ENCODE results near the gene NOL4L. TPM values are rescaled to one million over a fixed set of nuclear protein-coding genes. Genes with fewer than 3 reads are reported as not detected.

Gene NOL4L
- total RNA-seq, 2 experiments from 2014 or later = 24.8 to 29.2 TPM

DNA sequence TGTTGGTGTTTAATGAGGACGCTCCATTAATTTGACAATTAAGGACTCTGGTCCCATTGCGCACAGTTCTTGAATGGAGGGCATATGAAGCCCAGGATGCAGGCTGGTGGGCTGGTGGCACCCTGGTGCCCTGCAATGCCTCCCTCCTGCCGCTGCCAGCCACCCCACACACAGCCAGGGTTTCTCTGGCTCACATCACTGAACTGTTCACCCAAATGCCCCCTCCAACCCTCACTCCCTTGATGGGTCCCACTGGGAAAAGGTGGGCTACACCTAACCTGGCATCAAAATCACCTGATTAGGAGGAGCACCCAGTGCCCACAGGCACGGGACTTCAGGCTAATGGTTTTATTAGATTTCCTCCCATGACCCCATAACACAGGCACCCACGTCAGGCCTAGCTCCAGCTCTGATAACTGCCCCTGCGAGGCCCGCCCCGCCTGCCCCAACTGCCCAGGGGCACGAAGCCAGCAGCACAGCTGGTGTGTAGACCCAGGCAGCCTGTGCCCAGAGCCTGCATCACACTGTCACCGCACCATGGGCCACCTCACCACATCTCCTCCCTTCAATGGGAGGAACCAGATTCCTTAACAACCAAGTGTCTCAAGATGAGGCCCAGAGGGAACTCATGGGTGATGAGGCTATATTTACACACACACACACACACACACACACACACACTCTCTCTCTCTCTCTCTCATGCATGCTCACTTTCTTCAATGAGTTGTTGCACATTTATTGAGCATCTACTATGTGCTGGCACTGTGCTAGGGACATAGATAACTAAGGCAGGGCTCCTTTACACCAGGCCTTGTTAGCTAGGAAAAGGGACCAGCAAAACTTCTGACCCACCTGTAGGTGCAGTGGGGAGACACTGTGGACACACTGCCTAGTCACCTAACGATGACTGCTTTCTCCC, 107.3 kb downstream of the NOL4L start:
- intact Hi-C loops (cut with micrococcal nuclease) = no loop called here
- no peaks in the 10 kb centered on the region for H3K9me3 Mint-ChIP-seq
- H3K36me3 Mint-ChIP-seq (ENCODE audit: low read depth) = peaks cover 2% of the 10 kb centered on the region
- H3K27ac Mint-ChIP-seq = no peak overlapping the region
- CTCF ChIA-PET = interaction anchor here (0.6 to 0.7 kb wide), 2 partner anchors 196 to 300 kb away, joined by 3 to 4 read pairs; partner anchors contain the start of gene C20orf203
- no peak for DNase-seq
- no peaks in the 10 kb centered on the region for H3K27me3 Mint-ChIP-seq (ENCODE audit: low read depth)
- no peak overlapping the region for H3K4me3 Mint-ChIP-seq
- H3K4me1 Mint-ChIP-seq (ENCODE audit: low read depth) = peaks cover 56% of the 10 kb centered on the region

GRCh38 chr20:32476684-32477593, 108.2 kb downstream of the NOL4L start:
- Mint-ChIP-seq H3K4me1 (ENCODE audit: low read depth) (peaks cover 53% of the 10 kb centered on the region), H3K27me3 (ENCODE audit: low read depth) (no peaks in the 10 kb centered on the region), H3K4me3 (no peak overlapping the region), H3K27ac (peak overlapping the region; percentile 75), H3K36me3 (ENCODE audit: low read depth) (peaks cover 2% of the 10 kb centered on the region), H3K9me3 (no peaks in the 10 kb centered on the region)
- DNase-seq = no peak
- intact Hi-C loops (cut with micrococcal nuclease) = no loop called here
- CTCF ChIA-PET = interaction anchor here (0.6 kb wide), 1 partner anchor 301 kb away, joined by 4 read pairs; no protein-coding TSS in a partner anchor

DNA sequence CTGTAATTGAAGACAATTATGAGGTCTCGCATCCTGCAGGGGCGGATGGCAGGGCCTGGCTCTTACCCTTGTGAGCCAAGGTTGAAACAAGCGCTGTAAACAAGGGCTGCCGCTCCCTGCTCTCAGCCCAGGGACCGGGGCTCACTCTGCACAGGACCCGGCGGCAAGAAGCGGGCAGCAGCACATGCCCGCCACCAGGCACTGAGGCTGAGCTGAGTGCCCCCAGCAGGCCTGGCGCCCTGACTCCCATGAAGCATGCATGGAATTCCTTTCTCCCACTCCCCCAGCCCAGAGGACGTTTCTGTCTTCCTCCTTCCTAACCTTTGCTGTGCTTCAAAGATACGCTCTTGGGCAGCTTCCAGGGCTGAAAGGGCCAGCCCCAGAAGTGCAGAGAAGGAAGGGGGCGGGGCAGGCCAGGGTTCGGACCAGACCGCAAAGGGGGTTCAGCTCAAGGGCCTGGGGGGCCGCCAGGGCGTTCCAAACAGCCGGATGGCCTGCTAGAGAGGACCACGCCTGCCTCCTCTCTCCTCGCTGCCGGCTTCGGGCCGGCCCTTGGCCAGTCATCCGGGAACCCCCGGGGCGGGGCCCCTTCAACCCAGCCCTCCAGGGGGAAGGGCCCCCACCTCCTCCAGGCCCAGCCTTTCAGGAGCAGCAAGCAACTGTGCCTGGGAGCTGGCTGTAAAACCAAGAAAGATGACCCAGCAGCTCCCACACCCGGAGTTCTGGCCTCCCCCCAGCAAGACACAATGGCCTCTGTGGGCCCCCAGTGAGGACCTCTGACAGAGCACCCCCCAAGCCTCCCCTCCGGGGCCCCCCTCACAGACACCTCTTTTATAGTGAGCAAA, 109.9 kb downstream of the NOL4L start:
- CTCF ChIA-PET = interaction anchor here (1.1 kb wide), 1 partner anchor 11 kb away, joined by 3 read pairs; no protein-coding TSS in a partner anchor
- Mint-ChIP-seq H3K36me3 (ENCODE audit: low read depth) (peaks cover 2% of the 10 kb centered on the region), H3K27me3 (ENCODE audit: low read depth) (no peaks in the 10 kb centered on the region), H3K27ac (peak overlapping the region; percentile 75), H3K4me1 (ENCODE audit: low read depth) (peaks cover 46% of the 10 kb centered on the region), H3K9me3 (no peaks in the 10 kb centered on the region), H3K4me3 (no peak overlapping the region)
- DNase-seq = no peak
- intact Hi-C loops (cut with micrococcal nuclease) = no loop called here

GRCh38 chr20:32474717-32474966, 110.5 kb downstream of the NOL4L start:
- intact Hi-C loops (cut with micrococcal nuclease) = no loop called here
- no peaks in the 10 kb centered on the region for H3K27me3 Mint-ChIP-seq (ENCODE audit: low read depth)
- CTCF ChIA-PET = no interaction called here
- no peak overlapping the region for H3K27ac Mint-ChIP-seq
- H3K4me1 Mint-ChIP-seq (ENCODE audit: low read depth) = peaks cover 43% of the 10 kb centered on the region
- H3K9me3 Mint-ChIP-seq = no peaks in the 10 kb centered on the region
- no peak overlapping the region for H3K4me3 Mint-ChIP-seq
- DNase-seq = no peak
- peaks cover 2% of the 10 kb centered on the region for H3K36me3 Mint-ChIP-seq (ENCODE audit: low read depth)

- DNase-seq = no peak
- Mint-ChIP-seq H3K4me1 (ENCODE audit: low read depth) (peaks cover 39% of the 10 kb centered on the region), H3K4me3 (no peak overlapping the region), H3K27ac (no peak overlapping the region), H3K36me3 (ENCODE audit: low read depth) (peaks cover 2% of the 10 kb centered on the region), H3K9me3 (no peaks in the 10 kb centered on the region), H3K27me3 (ENCODE audit: low read depth) (no peaks in the 10 kb centered on the region)
- CTCF ChIA-PET = no interaction called here
- intact Hi-C loops (cut with micrococcal nuclease) = no loop called here
Observed at GRCh38 chr20:32474009-32474716, 111.0 kb downstream of the NOL4L start.

- CTCF ChIA-PET = interaction anchor here (0.6 kb wide), 1 partner anchor 234 kb away, joined by 4 read pairs; no protein-coding TSS in a partner anchor
- Mint-ChIP-seq H3K27me3 (ENCODE audit: low read depth) (no peaks in the 10 kb centered on the region), H3K4me3 (no peak overlapping the region), H3K36me3 (ENCODE audit: low read depth) (peaks cover 2% of the 10 kb centered on the region), H3K4me1 (ENCODE audit: low read depth) (peaks cover 36% of the 10 kb centered on the region), H3K9me3 (no peaks in the 10 kb centered on the region), H3K27ac (no peak overlapping the region)
- no peak for DNase-seq
- intact Hi-C loops (cut with micrococcal nuclease) = no loop called here
Observed at GRCh38 chr20:32473231-32474008, 111.7 kb downstream of the NOL4L start.

DNA sequence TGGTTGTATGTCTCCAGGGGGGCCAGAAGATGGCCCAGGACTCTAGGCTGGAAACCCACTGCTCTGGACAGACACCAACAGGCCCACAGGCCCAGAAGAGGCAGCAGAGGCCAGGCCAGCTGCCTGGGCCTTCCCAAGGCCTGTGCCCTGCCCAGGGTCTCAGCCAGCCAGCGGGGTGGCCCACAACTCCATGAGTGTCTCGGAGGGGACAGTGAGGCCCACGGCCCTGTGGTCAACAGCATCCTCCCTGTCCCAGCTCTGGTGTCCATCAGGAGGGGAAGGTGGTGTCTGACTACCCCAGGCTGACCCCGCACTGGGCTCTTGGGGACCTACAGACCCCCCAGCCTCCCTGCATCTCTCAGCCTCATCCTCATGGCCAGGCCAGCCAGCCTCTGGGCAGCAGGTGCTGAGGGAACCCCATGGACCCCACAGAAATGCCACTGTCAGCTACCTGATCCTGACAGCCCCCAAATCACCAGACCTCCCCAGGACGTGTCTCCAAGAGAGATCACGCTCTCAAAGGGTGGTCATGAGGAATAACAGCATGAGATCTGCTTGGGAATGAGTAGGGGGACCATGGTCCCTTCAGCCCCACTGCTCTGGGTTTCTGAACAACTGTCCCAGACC, 112.4 kb downstream of the NOL4L start:
- H3K27me3 Mint-ChIP-seq (ENCODE audit: low read depth) = no peaks in the 10 kb centered on the region
- no peak overlapping the region for H3K27ac Mint-ChIP-seq
- peaks cover 2% of the 10 kb centered on the region for H3K36me3 Mint-ChIP-seq (ENCODE audit: low read depth)
- H3K4me1 Mint-ChIP-seq (ENCODE audit: low read depth) = peaks cover 30% of the 10 kb centered on the region
- DNase-seq = no peak
- intact Hi-C loops (cut with micrococcal nuclease) = no loop called here
- no peak overlapping the region for H3K4me3 Mint-ChIP-seq
- CTCF ChIA-PET = interaction anchor here (0.6 kb wide), 1 partner anchor 233 kb away, joined by 4 read pairs; no protein-coding TSS in a partner anchor
- no peaks in the 10 kb centered on the region for H3K9me3 Mint-ChIP-seq

DNA sequence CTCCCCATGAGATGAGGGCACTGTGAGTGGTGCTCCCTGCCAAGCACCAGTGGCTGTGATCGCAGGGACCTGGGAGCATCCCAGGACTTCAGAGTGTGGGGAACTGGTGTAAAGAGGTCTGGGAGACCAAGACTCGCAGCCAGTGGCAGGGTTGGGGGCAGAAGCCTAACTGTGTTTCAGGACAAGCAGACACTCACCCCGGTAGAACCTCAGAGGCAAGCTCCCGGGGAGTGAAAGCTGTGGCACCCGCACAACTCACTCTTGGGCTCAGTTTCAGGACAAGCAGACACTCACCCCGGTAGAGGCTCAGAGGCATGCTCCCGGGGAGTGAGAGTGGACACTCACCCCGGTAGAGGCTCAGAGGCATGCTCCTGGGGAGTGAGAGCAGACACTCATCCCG, 114.2 kb downstream of the NOL4L start:
- no peak for DNase-seq
- H3K4me1 Mint-ChIP-seq (ENCODE audit: low read depth) = peaks cover 12% of the 10 kb centered on the region
- H3K9me3 Mint-ChIP-seq = no peaks in the 10 kb centered on the region
- H3K27me3 Mint-ChIP-seq (ENCODE audit: low read depth) = no peaks in the 10 kb centered on the region
- intact Hi-C loops (cut with micrococcal nuclease) = no loop called here
- CTCF ChIA-PET = interaction anchor here (0.7 to 1.2 kb wide), 5 partner anchors 9 to 603 kb away, joined by 3 to 5 read pairs (median 4); no protein-coding TSS in a partner anchor
- no peak overlapping the region for H3K4me3 Mint-ChIP-seq
- peaks cover 2% of the 10 kb centered on the region for H3K36me3 Mint-ChIP-seq (ENCODE audit: low read depth)
- no peak overlapping the region for H3K27ac Mint-ChIP-seq

GRCh38 chr20:32470025-32470861, 114.9 kb downstream of the NOL4L start:
- Mint-ChIP-seq H3K27me3 (ENCODE audit: low read depth) (no peaks in the 10 kb centered on the region), H3K9me3 (no peaks in the 10 kb centered on the region), H3K4me1 (ENCODE audit: low read depth) (peaks cover 8% of the 10 kb centered on the region), H3K36me3 (ENCODE audit: low read depth) (peaks cover 2% of the 10 kb centered on the region), H3K4me3 (no peak overlapping the region), H3K27ac (peak overlapping the region; percentile 41)
- CTCF ChIA-PET = interaction anchor here (0.9 to 1.2 kb wide), 3 partner anchors 10 to 183 kb away, joined by 3 to 4 read pairs (median 4); no protein-coding TSS in a partner anchor
- peak; percentile 54 for DNase-seq
- intact Hi-C loops (cut with micrococcal nuclease) = no loop called here

- peaks cover 8% of the 10 kb centered on the region for H3K4me1 Mint-ChIP-seq (ENCODE audit: low read depth)
- no peak overlapping the region for H3K4me3 Mint-ChIP-seq
- H3K36me3 Mint-ChIP-seq (ENCODE audit: low read depth) = peaks cover 2% of the 10 kb centered on the region
- no peak for DNase-seq
- H3K9me3 Mint-ChIP-seq = no peaks in the 10 kb centered on the region
- H3K27ac Mint-ChIP-seq = no peak overlapping the region
- no peaks in the 10 kb centered on the region for H3K27me3 Mint-ChIP-seq (ENCODE audit: low read depth)
- intact Hi-C loops (cut with micrococcal nuclease) = no loop called here
- CTCF ChIA-PET = interaction anchor here (0.7 kb wide), 1 partner anchor 311 kb away, joined by 4 read pairs; no protein-coding TSS in a partner anchor
Observed at GRCh38 chr20:32468860-32469259, 116.3 kb downstream of the NOL4L start.

Data from activated naive CD4-positive, alpha-beta T cell treated with anti-CD3 and anti-CD28 coated beads for 36 hours (primary cell).